ENCODE measurements around the gene PLCXD1.
"Not testable (repeated sequence)": the region's sequence is repeated elsewhere in the genome, so short reads cannot be mapped to it uniquely, and the experiment has no call there.

The PLCXD1 gene

GRCh38 chrX:281166-281999 is at the start of gene PLCXD1:
PLCXD1 (plus strand) TSS chrX:281381; CDS start chrX:284188, 2,807 bp downstream.
- no peak for DNase-seq

GRCh38 chrX:231637-232277 is 49.4 kb upstream of the PLCXD1 start:
- not testable (repeated sequence) for DNase-seq

GRCh38 chrX:232278-232655 is 48.9 kb upstream of the PLCXD1 start:
- not testable (repeated sequence) for DNase-seq

- not testable (repeated sequence) for DNase-seq
These were observed 45.0 kb upstream of the PLCXD1 start for GRCh38 chrX:236201-236600.

- DNase-seq = no peak
These were observed 30.2 kb upstream of the PLCXD1 start for GRCh38 chrX:250965-251364.

GRCh38 chrX:251396-252243 is 29.6 kb upstream of the PLCXD1 start:
- DNase-seq = not testable (repeated sequence)

GRCh38 chrX:252244-252956 is 28.8 kb upstream of the PLCXD1 start:
- DNase-seq = no peak

GRCh38 chrX:252957-253291 is 28.3 kb upstream of the PLCXD1 start:
- no peak for DNase-seq

- no peak for DNase-seq
These were observed 27.5 kb upstream of the PLCXD1 start for GRCh38 chrX:253451-254297.

GRCh38 chrX:254630-255215 is 26.5 kb upstream of the PLCXD1 start:
- DNase-seq = no peak

GRCh38 chrX:255923-256331 is 25.3 kb upstream of the PLCXD1 start:
- no peak for DNase-seq

- DNase-seq = not testable (repeated sequence)
These were observed 24.1 kb upstream of the PLCXD1 start for GRCh38 chrX:257054-257453.

- no peak for DNase-seq
These were observed 23.4 kb upstream of the PLCXD1 start for GRCh38 chrX:257681-258289.

GRCh38 chrX:258291-259040 is 22.7 kb upstream of the PLCXD1 start:
- no peak for DNase-seq

GRCh38 chrX:259692-260355 is 21.4 kb upstream of the PLCXD1 start:
- DNase-seq = no peak

GRCh38 chrX:261167-261918 is 19.8 kb upstream of the PLCXD1 start:
- no peak for DNase-seq

- no peak for DNase-seq
These were observed 19.2 kb upstream of the PLCXD1 start for GRCh38 chrX:261919-262352.

GRCh38 chrX:262381-262909 is 18.7 kb upstream of the PLCXD1 start:
- DNase-seq = no peak

- not testable (repeated sequence) for DNase-seq
These were observed 17.2 kb upstream of the PLCXD1 start for GRCh38 chrX:264006-264405.
